GM10847 (cell line): ENCODE results near the gene WDFY4.

ENCODE experiments used
- POLR2A ChIP-seq: IDR thresholded peaks from 2 replicates; pipeline ENCODE4 v1.6.1; 2011; ENCODE audit not compliant: insufficient read length; ENCODE audit errors: extremely low read depth

The WDFY4 gene

DNA sequence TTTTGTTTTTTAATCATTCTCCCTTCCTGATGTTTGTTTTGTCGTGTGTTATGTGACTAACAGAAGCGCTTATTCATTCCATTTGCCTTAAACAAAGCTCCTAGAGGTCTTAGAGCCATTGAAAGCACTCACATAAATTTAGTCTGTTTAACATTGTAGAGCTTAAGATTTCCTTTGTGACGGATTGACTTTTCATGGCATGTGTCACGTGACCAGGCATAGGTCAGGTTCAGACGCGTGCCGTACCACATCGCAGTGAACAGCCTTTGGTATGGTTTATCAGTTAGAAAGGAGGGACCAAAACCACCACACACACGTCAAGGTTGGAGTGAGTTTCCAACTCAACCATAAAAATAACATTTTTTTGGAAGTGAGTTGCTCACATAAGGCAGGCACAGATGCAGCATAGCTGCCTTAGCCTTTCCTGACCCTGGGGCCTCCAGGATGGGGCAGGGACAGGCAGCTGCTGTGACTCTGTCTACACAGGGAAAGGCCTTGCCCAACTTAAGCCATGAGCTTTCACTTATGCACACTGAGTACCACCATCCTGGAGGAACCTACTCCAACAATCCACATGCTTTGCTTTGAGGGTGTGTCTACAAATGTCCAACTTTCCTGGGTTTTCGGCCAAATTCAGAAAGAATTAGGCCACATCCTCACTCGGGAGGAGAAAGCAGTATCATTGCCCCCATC lies 55.5 kb downstream of the WDFY4 start:
- no peak for TF ChIP-seq POLR2A

DNA sequence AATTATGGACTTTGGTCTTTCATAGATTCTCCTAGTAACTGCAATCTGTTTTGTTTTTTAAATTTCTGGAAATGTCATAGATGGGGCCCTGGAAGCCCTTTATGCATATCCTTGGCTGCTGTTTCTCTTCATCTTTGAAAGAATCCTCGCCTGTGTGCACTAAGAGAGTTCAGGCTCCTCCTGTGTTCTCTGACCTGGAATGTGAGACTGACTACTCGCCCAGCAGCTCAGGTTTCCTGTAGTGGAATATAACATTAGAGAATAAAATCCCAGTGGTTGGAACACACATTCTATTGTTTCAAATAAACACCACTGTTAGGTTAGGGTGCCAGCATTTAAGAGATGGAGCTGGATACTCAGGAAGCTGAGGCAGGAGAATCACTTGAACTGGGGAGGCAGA lies 56.3 kb downstream of the WDFY4 start:
- no peak for TF ChIP-seq POLR2A

GRCh38 chr10:48742891-48743860 lies 58.5 kb downstream of the WDFY4 start:
- TF ChIP-seq POLR2A, result no peak

- TF ChIP-seq POLR2A, result no peak
Measured at GRCh38 chr10:48744587-48744986, 59.9 kb downstream of the WDFY4 start.

GRCh38 chr10:48745662-48746245 lies 61.1 kb downstream of the WDFY4 start:
- TF ChIP-seq POLR2A, result no peak

DNA sequence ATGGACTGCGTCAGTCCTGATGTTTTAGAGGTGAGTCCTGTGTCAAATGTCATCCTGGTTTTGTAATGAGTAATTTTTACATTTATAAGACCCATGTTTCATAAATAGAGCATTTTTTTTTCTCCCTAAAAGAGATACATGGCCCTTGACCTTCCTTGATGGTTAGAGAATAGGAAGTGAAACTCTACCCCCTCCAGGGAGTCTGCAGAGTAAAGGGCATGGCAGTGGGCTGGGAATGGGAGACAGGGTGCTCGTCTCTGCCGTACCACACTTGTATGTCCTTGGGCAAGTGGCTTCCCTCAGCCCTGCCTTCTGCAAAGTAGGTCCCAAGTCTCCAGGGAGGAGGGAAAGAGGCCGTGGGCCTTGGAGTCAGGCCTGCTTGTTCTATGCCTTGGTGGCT lies 63.9 kb downstream of the WDFY4 start:
- TF ChIP-seq POLR2A, result no peak

GRCh38 chr10:48749254-48749787 lies 64.6 kb downstream of the WDFY4 start:
- TF ChIP-seq POLR2A, result no peak

GRCh38 chr10:48750019-48750418 lies 65.3 kb downstream of the WDFY4 start:
- no peak for TF ChIP-seq POLR2A

- TF ChIP-seq POLR2A, result no peak
Measured at GRCh38 chr10:48750991-48751390, 66.3 kb downstream of the WDFY4 start.

DNA sequence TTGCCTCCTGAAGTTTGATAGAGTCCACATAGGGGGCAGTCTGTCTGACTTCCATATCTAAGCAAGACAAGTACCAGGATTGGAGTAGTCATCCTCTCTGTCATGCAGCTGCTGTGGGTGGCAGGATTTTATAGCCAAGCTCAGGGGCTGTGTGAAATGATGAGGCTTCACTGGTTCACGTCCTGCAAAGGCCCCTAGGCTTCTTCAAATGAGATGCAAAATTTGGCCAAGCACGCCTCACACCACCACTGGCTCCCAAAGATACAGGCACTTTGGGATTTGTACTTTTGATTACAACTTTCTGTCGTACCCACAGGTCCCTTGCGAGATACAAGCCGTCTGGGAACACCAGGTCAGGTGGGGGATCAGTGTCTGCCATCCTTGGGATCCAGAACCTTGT lies 67.1 kb downstream of the WDFY4 start:
- TF ChIP-seq POLR2A, result no peak

GRCh38 chr10:48758411-48758810 lies 73.7 kb downstream of the WDFY4 start:
- TF ChIP-seq POLR2A, result no peak

DNA sequence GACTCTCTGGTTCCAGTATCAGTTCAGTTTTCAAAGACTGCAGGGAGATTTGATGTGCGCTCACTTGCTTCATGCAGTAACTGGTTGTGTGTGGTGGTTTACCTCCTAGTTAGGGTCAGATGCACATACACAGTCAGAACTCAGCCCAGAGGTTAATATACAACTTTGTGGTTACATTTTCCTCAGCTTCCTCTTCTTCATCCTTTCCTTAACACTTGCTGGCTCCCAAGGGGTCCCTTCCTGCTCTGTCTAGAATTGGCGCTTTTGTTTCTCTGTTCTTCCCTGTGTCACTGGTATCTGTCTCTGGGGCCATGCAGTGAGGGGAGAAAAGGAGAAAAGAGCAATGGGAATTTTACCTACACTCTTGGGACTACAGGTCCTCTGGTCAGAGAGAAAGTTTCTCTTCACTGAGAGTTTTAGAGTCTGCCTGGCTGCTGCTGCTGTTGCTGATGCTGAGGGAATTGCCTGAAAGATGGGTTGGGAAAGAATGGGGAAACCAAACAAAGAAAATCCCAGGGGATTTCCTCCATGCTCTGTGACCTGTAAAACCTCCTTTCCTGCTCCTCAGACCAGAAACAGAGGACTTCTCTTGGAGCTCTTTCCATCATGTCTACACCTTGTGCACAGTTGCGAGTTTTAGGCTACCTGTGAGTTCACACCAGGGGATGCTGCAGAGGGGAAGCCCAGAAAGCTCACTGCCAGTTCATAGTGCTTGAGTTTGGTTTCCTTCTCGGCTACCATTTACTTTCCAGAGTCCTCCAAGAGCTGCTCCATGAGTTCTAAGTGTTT lies 74.6 kb downstream of the WDFY4 start:
- no peak for TF ChIP-seq POLR2A

GRCh38 chr10:48760983-48761382 lies 76.3 kb downstream of the WDFY4 start:
- no peak for TF ChIP-seq POLR2A

DNA sequence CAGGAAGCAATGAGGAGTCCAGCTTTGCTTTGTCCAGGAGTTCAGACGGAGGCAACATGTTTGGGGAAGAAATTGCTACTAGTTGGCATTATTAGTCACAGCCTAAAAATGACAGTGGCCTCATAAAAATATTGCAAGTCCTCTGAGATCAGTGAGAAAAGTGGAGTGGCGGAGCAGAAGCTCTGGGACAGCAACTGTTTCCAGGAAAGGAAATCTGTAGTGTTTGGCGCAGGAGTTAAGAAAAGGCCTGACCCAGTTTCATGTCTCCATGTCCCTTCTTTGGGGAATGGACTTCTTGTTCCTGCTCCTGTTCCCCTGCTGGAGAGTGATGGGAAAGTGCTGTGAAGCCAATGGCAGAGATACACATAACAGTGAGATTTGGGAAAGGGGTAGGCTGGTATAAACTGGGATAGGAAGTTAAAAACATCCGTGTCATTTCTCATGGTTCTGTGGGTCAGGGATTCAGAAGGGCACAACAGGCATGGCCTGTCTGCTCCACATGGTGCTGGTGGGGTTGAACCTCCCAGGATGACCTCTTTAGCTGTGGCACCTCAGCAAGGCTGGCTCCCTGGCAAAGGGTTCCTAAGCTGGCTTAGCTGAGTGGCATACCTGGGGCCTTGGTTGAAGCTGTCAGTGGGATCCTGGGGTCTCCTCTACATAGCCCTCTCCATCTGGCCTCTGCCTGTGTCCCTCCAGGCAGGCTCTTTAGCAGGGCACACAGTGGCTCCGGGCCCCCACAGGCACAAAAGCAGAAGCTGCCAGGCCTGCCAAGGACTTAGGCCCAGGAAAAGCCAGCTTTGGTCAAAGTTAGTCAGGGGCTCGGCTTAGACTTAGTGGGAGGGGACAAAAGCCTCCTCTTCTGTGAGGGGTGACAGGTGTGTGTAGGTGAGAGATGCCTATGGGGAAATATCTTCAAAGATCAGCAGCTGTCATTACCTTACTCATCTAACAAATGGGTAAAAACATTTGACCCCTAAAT lies 77.7 kb downstream of the WDFY4 start:
- no peak for TF ChIP-seq POLR2A
